Panc1 (cell line): Measurements from ENCODE around the gene SRP68. TPM values are rescaled to one million over a fixed set of nuclear protein-coding genes. Genes with fewer than 3 reads are reported as not detected.

Source experiments
- ATAC-seq: fragments of 200-7000 bp; cut with Tn5 transposase; 2 replicates; pipeline ENCODE4 v1.9.1; 2020; ENCODE audit warnings: mild to moderate bottlenecking, moderate library complexity
- BruUV-seq: library from RNA; stranded (reverse); fragments of 400-500 nt; replicated peaks from 2 replicates; lab custom pipeline; 2021; lab: Mats Ljungman, UMichigan
- CTCF ChIA-PET: fragments of 300-600 bp; sonication (Branson Sonifier 250); formaldehyde crosslinking; loops from one replicate; lab custom pipeline; 2022; ENCODE audit warnings: antibody characterized with exemption; lab: Charles Lee
- POLR2A ChIA-PET: fragments of 300-600 bp; sonication (Branson Sonifier 250); formaldehyde crosslinking; loops from one replicate; lab custom pipeline; 2022; ENCODE audit warnings: antibody characterized with exemption; lab: Charles Lee
- DNase-seq: peaks from one replicate; pipeline ENCODE4 v3.0.0-alpha.2; 2010; ENCODE audit warnings: low read depth, low spot score
- H3K27ac ChIP-seq: 2 replicates; pipeline ENCODE4 v1.5.1; 2011; ENCODE audit warnings: mild to moderate bottlenecking, low read length, inconsistent platforms
- H3K27me3 ChIP-seq: fragments of 200-500 bp; sonication (Bioruptor generic); 2 replicates; pipeline ENCODE4 v1.6.0; 2014; ENCODE audit warnings: low read length, inconsistent platforms; ENCODE audit not compliant: control insufficient read depth, insufficient read depth
- H3K36me3 ChIP-seq: fragments of 200-500 bp; sonication (Bioruptor generic); 2 replicates; pipeline ENCODE4 v1.5.1; 2014; ENCODE audit warnings: inconsistent platforms, mild to moderate bottlenecking, low read length, moderate library complexity; ENCODE audit not compliant: control insufficient read depth, insufficient read depth
- H3K4me1 ChIP-seq: 2 replicates; pipeline ENCODE4 v1.5.1; 2011; ENCODE audit warnings: inconsistent platforms, mild to moderate bottlenecking, low read length, moderate library complexity; ENCODE audit not compliant: control insufficient read depth, insufficient read depth
- H3K4me3 ChIP-seq, 2 experiments: 2 replicates each; pipeline ENCODE4 v1.5.1; 2011 to 2012; ENCODE audit warnings: low read depth in 2 of 2, low read length in 2 of 2, mild to moderate bottlenecking in 2 of 2, inconsistent platforms in 1 of 2, moderate library complexity in 1 of 2
- H3K9me3 ChIP-seq: fragments of 200-500 bp; sonication (Bioruptor generic); 2 replicates; pipeline ENCODE4 v1.5.1; 2014; ENCODE audit warnings: low read depth, mild to moderate bottlenecking, inconsistent platforms, low read length, moderate library complexity; ENCODE audit not compliant: control insufficient read depth, insufficient read depth
- CTCF ChIP-seq: fragments of 450-650 bp; IDR thresholded peaks from 2 replicates; pipeline ENCODE4 v1.5.1; 2017; ENCODE audit warnings: mild to moderate bottlenecking
- POLR2AphosphoS5 ChIP-seq: IDR thresholded peaks from 2 replicates; pipeline ENCODE4 v1.6.1; 2012; ENCODE audit warnings: mild to moderate bottlenecking, low read depth, low read length, moderate library complexity
- SIN3A ChIP-seq: IDR thresholded peaks from 2 replicates; pipeline ENCODE4 v1.6.1; 2012; ENCODE audit warnings: low read depth, mild to moderate bottlenecking, low read length, moderate library complexity, borderline replicate concordance; ENCODE audit not compliant: insufficient read depth
- TCF7L2 ChIP-seq: IDR thresholded peaks from 2 replicates; pipeline ENCODE4 v1.6.1; 2011; ENCODE audit warnings: mild to moderate bottlenecking, low read depth, low read length, inconsistent platforms
- in situ Hi-C: cut with HindIII; loops from 2 replicates; pipeline ENCODE4 v1.10.0; 2016; ENCODE audit warnings: low sequenced_read_pairs, low pct_unique_long_range_greater_than_20kb
- intact Hi-C: fragments of 100-400 bp; cut with micrococcal nuclease; formaldehyde crosslinking; loops from one replicate; pipeline ENCODE4 v1.10.0; 2022; ENCODE audit not compliant: unreplicated experiment
- total RNA-seq: library from RNA; stranded (reverse); gene quantifications from one replicate; pipeline ENCODE4 v1.2.1, GENCODE V29; 2021; ENCODE audit not compliant: unreplicated experiment
- TF ChIP-seq, protein P1 (sequence below), 2 experiments: IDR thresholded peaks; 2 replicates each; pipeline ENCODE4 v1.6.1; 2011 to 2012; ENCODE audit warnings: low read depth in 2 of 2, control low read depth in 1 of 2, low read length in 1 of 2, mild to moderate bottlenecking in 1 of 2, moderate library complexity in 1 of 2; ENCODE audit not compliant: insufficient read depth in 1 of 2

SRP68 gene
- total RNA-seq, 1 experiment from 2014 or later, result 100 TPM

DNA sequence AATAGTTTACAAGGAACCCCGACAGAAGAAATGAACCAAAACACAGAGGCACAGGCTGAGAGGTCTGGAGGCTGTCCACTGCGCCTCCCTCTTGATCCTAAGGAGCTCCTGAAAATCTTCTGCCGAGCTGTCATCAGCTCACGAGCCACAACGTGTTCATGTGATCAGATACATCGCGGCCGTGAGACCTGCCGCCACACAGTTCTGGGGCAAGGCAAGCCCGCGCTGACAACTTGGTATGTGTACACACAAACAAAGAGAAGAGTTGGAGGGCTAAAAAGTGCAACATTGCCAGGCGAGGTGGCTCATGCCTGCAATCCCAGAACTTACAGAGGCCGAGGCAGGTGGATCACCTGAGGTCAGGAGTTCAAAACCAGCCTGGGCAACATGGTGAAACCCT, 23.6 kb upstream of the SRP68 start:
- ATAC-seq, result no peak
- H3K9me3 ChIP-seq, result no peaks in the 10 kb centered on the region
- H3K36me3 ChIP-seq, result peaks cover under 1% of the 10 kb centered on the region; the same call in 1 of the 2 replicates
- DNase-seq, result no peak
- TF ChIP-seq POLR2AphosphoS5 (no peak), SIN3A (no peak), CTCF (no peak), TCF7L2 (no peak)
- TF ChIP-seq, protein P1, sequence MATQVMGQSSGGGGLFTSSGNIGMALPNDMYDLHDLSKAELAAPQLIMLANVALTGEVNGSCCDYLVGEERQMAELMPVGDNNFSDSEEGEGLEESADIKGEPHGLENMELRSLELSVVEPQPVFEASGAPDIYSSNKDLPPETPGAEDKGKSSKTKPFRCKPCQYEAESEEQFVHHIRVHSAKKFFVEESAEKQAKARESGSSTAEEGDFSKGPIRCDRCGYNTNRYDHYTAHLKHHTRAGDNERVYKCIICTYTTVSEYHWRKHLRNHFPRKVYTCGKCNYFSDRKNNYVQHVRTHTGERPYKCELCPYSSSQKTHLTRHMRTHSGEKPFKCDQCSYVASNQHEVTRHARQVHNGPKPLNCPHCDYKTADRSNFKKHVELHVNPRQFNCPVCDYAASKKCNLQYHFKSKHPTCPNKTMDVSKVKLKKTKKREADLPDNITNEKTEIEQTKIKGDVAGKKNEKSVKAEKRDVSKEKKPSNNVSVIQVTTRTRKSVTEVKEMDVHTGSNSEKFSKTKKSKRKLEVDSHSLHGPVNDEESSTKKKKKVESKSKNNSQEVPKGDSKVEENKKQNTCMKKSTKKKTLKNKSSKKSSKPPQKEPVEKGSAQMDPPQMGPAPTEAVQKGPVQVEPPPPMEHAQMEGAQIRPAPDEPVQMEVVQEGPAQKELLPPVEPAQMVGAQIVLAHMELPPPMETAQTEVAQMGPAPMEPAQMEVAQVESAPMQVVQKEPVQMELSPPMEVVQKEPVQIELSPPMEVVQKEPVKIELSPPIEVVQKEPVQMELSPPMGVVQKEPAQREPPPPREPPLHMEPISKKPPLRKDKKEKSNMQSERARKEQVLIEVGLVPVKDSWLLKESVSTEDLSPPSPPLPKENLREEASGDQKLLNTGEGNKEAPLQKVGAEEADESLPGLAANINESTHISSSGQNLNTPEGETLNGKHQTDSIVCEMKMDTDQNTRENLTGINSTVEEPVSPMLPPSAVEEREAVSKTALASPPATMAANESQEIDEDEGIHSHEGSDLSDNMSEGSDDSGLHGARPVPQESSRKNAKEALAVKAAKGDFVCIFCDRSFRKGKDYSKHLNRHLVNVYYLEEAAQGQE (IDR thresholded peaks at IDR 0.05; ENCODE audit: insufficient read depth in 1 of 2, low read depth in 2 of 2, low read length in 1 of 2), result no peak
- H3K27me3 ChIP-seq, result no peaks in the 10 kb centered on the region
- CTCF ChIA-PET, result no interaction called here
- H3K4me3 ChIP-seq, result no peak overlapping the region
- in situ Hi-C loops, result no loop called here
- BruUV-seq, result no TSS peak
- intact Hi-C loops, result no loop called here
- no peak overlapping the region for H3K27ac ChIP-seq
- POLR2A ChIA-PET, result interaction anchor here (0.7 kb wide), 1 partner anchor 353 kb away, joined by 15 read pairs; no protein-coding TSS in a partner anchor
- no peaks in the 10 kb centered on the region for H3K4me1 ChIP-seq

DNA sequence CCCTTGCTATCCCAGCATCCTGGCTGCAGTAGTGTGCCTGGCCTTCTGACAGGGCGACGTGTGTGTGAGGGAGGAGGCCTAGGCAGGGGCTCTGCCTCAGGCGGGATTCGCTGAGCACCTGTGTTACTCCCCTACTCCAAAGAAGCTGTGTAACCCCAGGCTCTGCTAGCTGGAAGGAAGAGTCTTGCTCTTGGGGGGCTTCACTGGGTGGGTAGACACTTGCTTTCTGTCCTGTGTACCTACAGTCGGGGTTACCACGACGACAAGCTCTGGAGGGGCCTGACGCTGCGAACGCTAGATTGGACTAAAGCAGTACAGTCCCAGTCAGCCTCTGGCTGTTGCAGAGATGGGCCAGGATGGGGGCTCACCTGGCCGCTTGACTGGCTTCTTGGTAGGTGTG, 21.7 kb upstream of the SRP68 start:
- Histone ChIP-seq H3K27me3 (no peaks in the 10 kb centered on the region), H3K36me3 (no peaks in the 10 kb centered on the region), H3K9me3 (no peaks in the 10 kb centered on the region), H3K4me1 (no peaks in the 10 kb centered on the region), H3K27ac (no peak overlapping the region), H3K4me3 (no peak overlapping the region)
- TF ChIP-seq SIN3A (no peak), POLR2AphosphoS5 (no peak), TCF7L2 (no peak), CTCF (no peak)
- TF ChIP-seq, protein P1 (IDR thresholded peaks at IDR 0.05; ENCODE audit: insufficient read depth in 1 of 2, low read depth in 2 of 2, low read length in 1 of 2), result no peak
- no TSS peak for BruUV-seq
- intact Hi-C loops, result no loop called here
- ChIA-PET CTCF (interaction anchor here (0.6 kb wide), 1 partner anchor 364 kb away, joined by 5 read pairs; no protein-coding TSS in a partner anchor), POLR2A (interaction anchor here (0.5 kb wide), 1 partner anchor 25 kb away, joined by 4 read pairs; no protein-coding TSS in a partner anchor)
- in situ Hi-C loops, result no loop called here
- ATAC-seq (no peak), DNase-seq (no peak)
